HG03521 (cell line): ENCODE measurements around the gene P2RX6.
"Not testable (repeated sequence)": the region's sequence is repeated elsewhere in the genome, so short reads cannot be mapped to it uniquely, and the experiment has no call there.

Experiments
- ATAC-seq: cut with Tn5 transposase; IDR thresholded peaks from one replicate; pipeline ENCODE4 v1.9.1; 2021; ENCODE audit warnings: mild to moderate bottlenecking, moderate library complexity; ENCODE audit not compliant: unreplicated experiment

P2RX6 gene

GRCh38 chr22:21071796-21072195 lies 56.8 kb downstream of the P2RX6 start:
- ATAC-seq, result not testable (repeated sequence)

DNA sequence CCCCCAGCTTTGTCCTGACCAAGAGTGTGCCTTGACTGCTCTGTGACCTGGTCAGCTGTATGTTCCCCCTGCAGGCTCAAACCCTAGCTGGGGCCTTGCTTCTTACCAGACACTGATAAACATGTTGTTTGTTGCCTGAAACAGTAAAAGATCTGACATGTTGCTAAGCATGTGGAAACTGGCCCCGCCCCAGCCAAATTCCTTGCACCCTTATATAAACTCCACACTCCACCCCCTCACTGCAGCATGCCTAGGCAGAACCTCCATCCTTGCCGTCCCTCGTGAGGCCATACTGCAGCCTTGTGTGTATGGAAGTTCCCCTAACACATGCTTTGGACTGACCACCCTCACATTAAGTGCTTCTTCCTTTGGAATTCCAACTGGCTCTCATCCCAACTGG lies 58.1 kb downstream of the P2RX6 start:
- ATAC-seq, result no peak

GRCh38 chr22:21073482-21073881 lies 58.5 kb downstream of the P2RX6 start:
- ATAC-seq, result no peak

- no peak for ATAC-seq
These were observed 59.2 kb downstream of the P2RX6 start for GRCh38 chr22:21074102-21074715.

DNA sequence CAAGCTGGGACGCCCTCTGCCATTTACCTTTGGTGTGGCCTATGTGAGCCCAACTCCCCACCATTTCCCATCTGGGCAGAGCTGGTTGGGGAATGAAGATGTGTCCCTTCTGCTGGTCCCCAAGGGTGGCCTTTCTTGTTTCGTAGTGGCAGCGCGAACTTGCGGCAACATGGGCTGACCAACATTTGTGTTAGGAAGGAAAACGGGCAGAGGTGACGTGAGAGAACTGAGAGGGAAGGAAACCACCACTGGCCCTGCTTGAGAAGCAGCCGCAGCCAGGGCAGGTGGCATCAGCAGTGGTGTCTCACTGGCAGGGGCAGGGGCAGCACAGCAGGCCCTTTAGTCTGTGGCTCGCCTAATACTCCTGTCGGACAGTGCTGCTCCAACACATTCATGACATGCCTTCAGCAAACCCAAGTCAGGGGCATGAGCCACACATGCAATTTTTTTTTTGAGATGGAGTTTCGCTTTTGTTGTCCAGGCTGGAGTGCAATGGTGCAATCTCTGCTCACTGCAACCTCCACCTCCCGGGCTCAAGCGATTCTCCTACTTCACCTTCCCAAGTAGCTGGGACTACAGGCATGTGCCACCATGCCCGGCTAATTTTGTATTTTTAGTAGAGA lies 60.7 kb downstream of the P2RX6 start:
- no peak for ATAC-seq

- ATAC-seq, result no peak
These were observed 62.1 kb downstream of the P2RX6 start for GRCh38 chr22:21076912-21077625.
